ENCODE data around the gene ADD3. TPM values are rescaled to one million over a fixed set of nuclear protein-coding genes. Genes with fewer than 3 reads are reported as not detected.

The ADD3 gene
- total RNA-seq, 2 experiments from 2014 or later: 273 to 302 TPM

DNA sequence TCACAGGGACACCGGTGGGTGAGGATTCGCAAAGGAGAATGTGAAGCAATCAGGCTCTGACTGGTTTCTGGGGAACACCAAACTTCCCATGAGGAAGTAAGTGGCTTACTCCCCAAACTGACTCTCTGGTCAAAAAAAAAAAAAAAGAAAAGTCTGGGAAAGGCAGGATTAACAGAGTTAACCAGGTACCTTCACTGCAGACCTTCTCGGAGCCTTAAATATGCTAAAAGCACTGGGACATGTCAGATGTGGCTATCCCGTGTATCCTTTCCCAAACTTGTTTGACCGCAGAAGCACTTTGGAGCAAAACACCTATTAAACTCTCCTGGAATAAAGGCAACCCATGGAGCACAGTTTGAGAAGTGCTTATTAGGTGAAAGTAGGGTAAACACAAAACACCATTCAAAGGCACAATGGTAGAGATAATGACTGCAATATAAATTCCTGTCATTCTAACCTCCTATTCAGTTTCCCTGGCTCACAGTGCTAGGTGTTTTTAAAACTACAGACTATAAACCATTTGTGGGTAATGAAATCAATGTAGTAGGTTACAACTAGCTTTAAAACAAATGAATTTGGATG is 155.5 kb downstream of the ADD3 start:
- TF ChIP-seq, protein P1, sequence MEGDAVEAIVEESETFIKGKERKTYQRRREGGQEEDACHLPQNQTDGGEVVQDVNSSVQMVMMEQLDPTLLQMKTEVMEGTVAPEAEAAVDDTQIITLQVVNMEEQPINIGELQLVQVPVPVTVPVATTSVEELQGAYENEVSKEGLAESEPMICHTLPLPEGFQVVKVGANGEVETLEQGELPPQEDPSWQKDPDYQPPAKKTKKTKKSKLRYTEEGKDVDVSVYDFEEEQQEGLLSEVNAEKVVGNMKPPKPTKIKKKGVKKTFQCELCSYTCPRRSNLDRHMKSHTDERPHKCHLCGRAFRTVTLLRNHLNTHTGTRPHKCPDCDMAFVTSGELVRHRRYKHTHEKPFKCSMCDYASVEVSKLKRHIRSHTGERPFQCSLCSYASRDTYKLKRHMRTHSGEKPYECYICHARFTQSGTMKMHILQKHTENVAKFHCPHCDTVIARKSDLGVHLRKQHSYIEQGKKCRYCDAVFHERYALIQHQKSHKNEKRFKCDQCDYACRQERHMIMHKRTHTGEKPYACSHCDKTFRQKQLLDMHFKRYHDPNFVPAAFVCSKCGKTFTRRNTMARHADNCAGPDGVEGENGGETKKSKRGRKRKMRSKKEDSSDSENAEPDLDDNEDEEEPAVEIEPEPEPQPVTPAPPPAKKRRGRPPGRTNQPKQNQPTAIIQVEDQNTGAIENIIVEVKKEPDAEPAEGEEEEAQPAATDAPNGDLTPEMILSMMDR (IDR thresholded peaks at IDR 0.05): no peak
- ATAC-seq (ENCODE audit: poor library complexity) (no peak), DNase-seq (no peak)
- Mint-ChIP-seq H3K27me3 (peaks cover 87% of the 10 kb centered on the region), H3K36me3 (ENCODE audit: low read depth) (no peaks in the 10 kb centered on the region), H3K4me3 (no peak overlapping the region), H3K4me1 (ENCODE audit: low read depth) (peaks cover 2% of the 10 kb centered on the region), H3K9me3 (no peaks in the 10 kb centered on the region), H3K27ac (no peak overlapping the region)
- POLR2A ChIA-PET: interaction anchor here (1.4 kb wide), 1 partner anchor 49 kb away, joined by 3 read pairs; no protein-coding TSS in a partner anchor
- Histone ChIP-seq H3K4me1 (ENCODE audit: insufficient read depth, low read length) (peaks cover 3% of the 10 kb centered on the region), H3K27ac (ENCODE audit: low read depth in 1 of 2, low read length in 2 of 2) (no peak overlapping the region), H3K9me3 (ENCODE audit: control insufficient read depth in 1 of 2, insufficient read depth in 1 of 2, low read length in 2 of 2) (no peaks in the 10 kb centered on the region), H3K36me3 (ENCODE audit: insufficient read depth, low read length) (no peaks in the 10 kb centered on the region), H3K27me3 (ENCODE audit: control insufficient read depth in 1 of 2, insufficient read depth in 2 of 2, low read length in 2 of 2) (peaks cover 60 to 62% of the 10 kb centered on the region in 2 experiments), H3K4me3 (ENCODE audit: low read length) (no peak overlapping the region)
- CTCF ChIA-PET: no interaction called here
- intact Hi-C loops (cut with DNase I, micrococcal nuclease): no loop called here

DNA sequence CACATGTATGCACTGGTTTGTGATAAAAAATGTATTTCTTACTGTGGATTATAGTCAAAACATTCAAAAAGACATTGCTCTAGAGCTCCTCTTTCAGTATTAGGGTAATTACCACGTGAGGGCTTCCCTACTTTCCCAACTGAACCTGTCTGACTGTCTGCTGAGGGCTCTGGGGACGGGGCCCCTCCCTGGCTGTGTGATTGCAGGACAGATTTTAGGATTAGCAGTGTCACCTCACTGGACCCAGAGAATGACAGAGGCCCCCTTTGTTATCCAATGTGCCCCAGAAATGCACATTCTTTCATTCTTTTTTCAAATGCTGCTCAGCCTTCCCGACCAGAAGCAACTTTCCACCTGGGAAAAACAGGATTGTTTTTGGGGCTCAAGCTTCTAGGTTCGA is 156.1 kb downstream of the ADD3 start:
- CTCF ChIA-PET: no interaction called here

DNA sequence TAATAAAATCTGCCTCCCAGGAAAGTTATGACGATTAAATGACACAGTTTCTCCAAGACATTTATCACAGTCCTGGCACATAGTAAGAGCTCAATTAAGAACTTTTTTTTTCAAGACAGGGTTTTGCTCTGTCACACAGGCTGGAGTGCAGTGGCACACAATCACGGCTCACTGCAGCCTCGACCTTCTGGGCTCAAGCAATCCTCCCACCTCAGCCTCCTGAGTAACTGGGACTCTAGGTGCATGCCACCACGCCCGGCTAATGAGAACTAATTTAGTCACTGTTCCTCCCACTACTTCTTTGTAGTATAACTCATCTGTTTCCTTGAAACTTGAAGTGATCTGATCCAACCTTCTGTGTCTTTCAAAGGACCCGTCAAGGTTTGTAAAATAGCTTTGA is 157.5 kb downstream of the ADD3 start:
- no peak for DNase-seq

More for the DNA sequence above, 156.1 kb downstream of the ADD3 start:
- H3K27me3 ChIP-seq (ENCODE audit: control insufficient read depth in 1 of 2, insufficient read depth in 2 of 2, low read length in 2 of 2): peaks cover 60 to 61% of the 10 kb centered on the region in 2 experiments
- no peak for ATAC-seq (ENCODE audit: poor library complexity)
- H3K36me3 Mint-ChIP-seq (ENCODE audit: low read depth): no peaks in the 10 kb centered on the region
- no peak overlapping the region for H3K4me3 Mint-ChIP-seq
- no peak overlapping the region for H3K27ac ChIP-seq (ENCODE audit: low read depth in 1 of 2, low read length in 2 of 2)
- H3K36me3 ChIP-seq (ENCODE audit: insufficient read depth, low read length): no peaks in the 10 kb centered on the region
- no peaks in the 10 kb centered on the region for H3K9me3 Mint-ChIP-seq
- H3K27me3 Mint-ChIP-seq: peaks cover 87% of the 10 kb centered on the region
- no peak for DNase-seq
- TF ChIP-seq, protein P1 (IDR thresholded peaks at IDR 0.05): no peak
- intact Hi-C loops (cut with DNase I, micrococcal nuclease): no loop called here
- peaks cover 9% of the 10 kb centered on the region for H3K4me1 ChIP-seq (ENCODE audit: insufficient read depth, low read length)
- no peaks in the 10 kb centered on the region for H3K9me3 ChIP-seq (ENCODE audit: control insufficient read depth in 1 of 2, insufficient read depth in 1 of 2, low read length in 2 of 2)
- H3K27ac Mint-ChIP-seq: no peak overlapping the region
- peaks cover 6% of the 10 kb centered on the region for H3K4me1 Mint-ChIP-seq (ENCODE audit: low read depth)
- H3K4me3 ChIP-seq (ENCODE audit: low read length): no peak overlapping the region
- POLR2A ChIA-PET: interaction anchor here (1.4 kb wide), 1 partner anchor 48 kb away, joined by 3 read pairs; no protein-coding TSS in a partner anchor

More for the DNA sequence above, 157.5 kb downstream of the ADD3 start:
- TF ChIP-seq, protein P1 (IDR thresholded peaks at IDR 0.05): no peak
- H3K4me3 Mint-ChIP-seq: no peak overlapping the region
- ChIA-PET POLR2A (interaction anchor here (1.5 to 1.9 kb wide), 2 partner anchors 9 to 46 kb away, joined by 4 to 8 read pairs; no protein-coding TSS in a partner anchor), CTCF (interaction anchor here (0.9 kb wide), 1 partner anchor 41 kb away, joined by 3 read pairs; no protein-coding TSS in a partner anchor)
- Histone ChIP-seq H3K4me3 (ENCODE audit: low read length) (no peak overlapping the region), H3K36me3 (ENCODE audit: insufficient read depth, low read length) (no peaks in the 10 kb centered on the region), H3K27ac (ENCODE audit: low read depth in 1 of 2, low read length in 2 of 2) (no peak overlapping the region), H3K4me1 (ENCODE audit: insufficient read depth, low read length) (peaks cover 13% of the 10 kb centered on the region), H3K9me3 (ENCODE audit: control insufficient read depth in 1 of 2, insufficient read depth in 1 of 2, low read length in 2 of 2) (no peaks in the 10 kb centered on the region), H3K27me3 (ENCODE audit: control insufficient read depth in 1 of 2, insufficient read depth in 2 of 2, low read length in 2 of 2) (peaks cover 59 to 61% of the 10 kb centered on the region in 2 experiments)
- peaks cover 20% of the 10 kb centered on the region for H3K4me1 Mint-ChIP-seq (ENCODE audit: low read depth)
- intact Hi-C loops (cut with DNase I, micrococcal nuclease): no loop called here
- no peaks in the 10 kb centered on the region for H3K9me3 Mint-ChIP-seq
- peaks cover 88% of the 10 kb centered on the region for H3K27me3 Mint-ChIP-seq
- no peak overlapping the region for H3K27ac Mint-ChIP-seq
- no peaks in the 10 kb centered on the region for H3K36me3 Mint-ChIP-seq (ENCODE audit: low read depth)
- no peak for ATAC-seq (ENCODE audit: poor library complexity)

Data from CD4-positive, alpha-beta T cell (primary cell).